HG03565 (cell line): ENCODE data around the gene DENND10.
"Not testable (repeated sequence)": the region's sequence is repeated elsewhere in the genome, so short reads cannot be mapped to it uniquely, and the experiment has no call there.

Experiments used
- ATAC-seq: cut with Tn5 transposase; IDR thresholded peaks from one replicate; pipeline ENCODE4 v1.9.1; 2021; ENCODE audit warnings: mild to moderate bottlenecking, moderate library complexity; ENCODE audit not compliant: unreplicated experiment

DENND10 gene

DNA sequence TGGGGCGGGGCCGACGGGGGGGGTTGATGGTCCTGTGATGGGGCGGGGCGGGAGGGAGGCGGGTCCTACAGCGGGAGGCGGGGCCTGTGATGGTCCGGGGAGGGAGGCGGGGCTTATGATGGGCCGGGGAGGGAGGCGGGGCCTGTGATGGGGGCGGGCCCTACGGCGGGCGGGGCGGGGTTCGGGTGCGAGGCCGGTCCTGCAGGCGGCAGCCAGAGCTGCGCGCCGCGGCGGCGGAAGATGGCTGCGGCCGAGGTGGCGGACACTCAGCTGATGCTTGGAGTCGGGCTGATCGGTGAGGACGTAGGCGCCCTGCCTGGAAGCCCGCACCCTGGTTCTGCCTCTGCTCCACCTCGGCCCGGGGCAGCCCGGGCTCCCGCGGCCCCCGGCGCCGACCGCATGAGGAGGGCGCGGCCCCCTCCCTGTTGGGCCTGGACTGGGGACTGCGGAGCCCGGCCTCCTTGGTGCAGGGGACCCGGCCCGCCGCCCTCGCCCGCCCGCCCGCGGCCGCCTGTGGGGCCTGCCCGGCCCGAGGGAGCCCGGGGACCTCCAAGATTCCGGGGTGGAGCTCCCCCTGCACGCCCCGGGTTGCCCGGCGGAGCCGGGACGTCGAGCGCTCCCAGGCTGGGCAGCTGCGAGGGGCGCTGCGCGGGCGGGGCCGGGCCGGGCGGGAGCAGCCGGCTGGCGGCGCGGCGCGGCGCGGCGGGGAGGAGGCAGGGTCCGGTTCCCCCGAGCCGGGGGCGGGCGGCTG is at the start of gene DENND10:
TSS of gene DENND10 (plus strand) at position 211 of the 751 bp plus-strand sequence. CDS start at position 241, 30 bp downstream.
- peak; percentile 66 for ATAC-seq

DNA sequence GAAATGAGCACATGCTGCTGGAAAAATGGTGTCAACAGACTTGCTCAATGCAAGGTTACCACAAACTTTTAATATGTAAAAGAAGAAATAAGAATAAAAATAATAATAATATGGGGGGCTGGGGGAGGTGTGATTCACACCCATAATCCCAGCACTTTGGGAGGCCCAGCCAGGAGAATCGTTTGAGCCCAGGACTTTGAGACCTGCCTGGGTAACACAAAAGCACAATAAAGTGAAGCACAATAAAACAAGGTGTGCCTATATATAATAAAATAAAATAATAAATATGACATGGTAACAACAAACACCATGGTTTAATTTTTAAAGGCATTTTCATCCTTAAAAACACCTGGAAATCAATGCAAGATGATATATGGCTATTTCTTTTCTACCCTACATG is 48.4 kb upstream of the DENND10 start:
- no peak for ATAC-seq

DNA sequence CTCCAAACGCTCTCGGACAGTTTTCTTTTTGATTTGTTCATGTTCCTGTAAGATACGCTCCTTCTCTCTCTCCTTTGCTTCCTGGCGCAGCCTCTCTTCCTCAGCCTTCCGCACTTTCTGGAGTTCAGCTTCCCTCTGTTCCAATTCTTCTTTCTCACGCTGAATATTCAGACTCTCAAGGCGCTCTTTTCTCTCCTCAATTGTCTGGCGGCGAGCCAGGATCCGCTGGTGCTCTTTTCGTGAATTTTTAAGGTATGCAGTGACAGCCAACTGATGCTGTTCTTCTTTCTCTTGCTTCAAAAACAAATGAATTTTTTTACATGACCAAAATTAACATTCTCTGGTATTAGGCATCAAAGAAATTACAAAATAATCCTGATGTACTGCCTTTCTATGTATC is 45.9 kb upstream of the DENND10 start:
- no peak for ATAC-seq

- ATAC-seq: no peak
Observed at GRCh38 chr10:119059557-119059956, 44.4 kb upstream of the DENND10 start.

DNA sequence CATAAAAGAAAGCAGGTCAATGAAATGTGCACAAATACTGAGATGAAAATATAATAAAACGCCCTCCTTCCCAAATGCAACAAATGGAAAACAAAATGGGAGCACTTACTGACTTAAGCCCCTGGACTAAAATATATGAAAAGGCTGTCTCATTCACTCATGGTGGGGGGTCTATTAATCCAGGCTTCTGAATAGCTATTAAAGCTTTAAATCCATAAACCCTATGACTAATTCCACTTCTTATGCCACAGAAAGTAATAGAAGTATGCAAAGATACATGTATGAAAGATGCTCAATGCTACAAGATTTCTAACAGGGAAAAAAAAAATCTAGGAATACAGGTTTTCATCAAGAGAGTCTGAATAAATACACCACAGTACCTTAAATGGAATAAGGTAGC is 43.8 kb upstream of the DENND10 start:
- ATAC-seq: no peak

DNA sequence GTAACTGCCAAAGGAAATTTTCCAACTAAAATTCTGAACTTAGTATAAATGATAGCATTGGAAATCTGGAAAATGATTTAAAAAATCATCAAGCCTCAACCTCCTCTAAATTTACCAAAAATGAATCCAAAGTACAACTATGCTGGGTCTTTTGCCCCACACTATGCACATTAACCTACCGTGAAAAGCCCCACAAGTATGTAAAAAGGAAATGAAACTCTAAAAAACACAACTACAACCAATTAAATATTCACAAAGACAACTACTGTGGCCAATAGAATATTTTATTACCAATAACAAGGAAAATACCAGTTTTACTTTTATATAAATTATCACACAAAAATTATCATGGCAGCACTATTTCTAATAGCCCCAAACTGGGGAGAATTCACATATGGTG is 42.6 kb upstream of the DENND10 start:
- no peak for ATAC-seq

GRCh38 chr10:119061926-119062325 is 42.0 kb upstream of the DENND10 start:
- ATAC-seq: no peak

- ATAC-seq: no peak
Observed at GRCh38 chr10:119070395-119071165, 33.3 kb upstream of the DENND10 start.

GRCh38 chr10:119073584-119073983 is 30.3 kb upstream of the DENND10 start:
- no peak for ATAC-seq

- no peak for ATAC-seq
Observed at GRCh38 chr10:119078422-119079179, 25.3 kb upstream of the DENND10 start.

- ATAC-seq: peak; percentile 33
Observed at GRCh38 chr10:119079599-119080520, 24.1 kb upstream of the DENND10 start.

DNA sequence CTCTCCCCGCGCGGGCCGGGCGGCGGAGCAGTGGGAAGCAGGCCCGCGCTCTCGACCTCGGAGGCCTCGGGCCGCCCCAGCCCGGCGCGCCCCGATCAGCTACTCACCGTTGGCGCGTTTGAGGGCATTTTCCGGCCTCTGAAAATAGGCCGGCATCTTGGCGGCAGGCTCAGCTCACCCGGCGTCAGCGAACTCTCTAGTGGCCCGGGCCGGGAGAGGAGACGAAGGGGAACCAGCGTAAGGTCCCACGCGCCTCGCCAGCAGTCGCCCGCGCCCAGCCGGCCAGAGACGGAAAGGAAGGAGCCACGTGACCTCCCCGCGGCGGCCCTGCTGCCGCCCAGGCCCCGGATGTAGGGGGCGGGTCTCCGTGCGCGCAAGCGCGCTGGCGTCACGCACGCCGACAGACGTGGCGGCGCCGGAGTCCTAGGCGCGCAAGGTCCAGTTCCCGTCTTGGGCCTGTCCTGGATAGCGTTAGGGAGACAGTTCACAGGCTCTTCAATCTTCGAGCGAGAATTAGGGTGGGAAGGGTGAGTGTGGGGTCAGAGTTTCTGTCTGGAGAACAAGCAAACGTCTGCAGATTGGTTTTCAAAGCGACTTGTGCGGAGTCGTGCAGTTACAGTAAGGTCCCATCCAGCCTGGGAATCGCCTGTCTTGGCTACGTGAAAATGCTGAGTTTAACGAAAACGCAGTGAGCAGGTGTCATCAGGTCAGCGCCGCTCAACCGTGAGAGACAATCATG is 23.2 kb upstream of the DENND10 start, which contains the start of gene EIF3A:
TSS of gene EIF3A (minus strand) at position 297 of the 739 bp plus-strand sequence. CDS start at position 156, 141 bp downstream.
- peak; percentile 79 for ATAC-seq

GRCh38 chr10:119084896-119085295 is 19.0 kb upstream of the DENND10 start:
- no peak for ATAC-seq

GRCh38 chr10:119087271-119087882 is 16.5 kb upstream of the DENND10 start:
- ATAC-seq: no peak

DNA sequence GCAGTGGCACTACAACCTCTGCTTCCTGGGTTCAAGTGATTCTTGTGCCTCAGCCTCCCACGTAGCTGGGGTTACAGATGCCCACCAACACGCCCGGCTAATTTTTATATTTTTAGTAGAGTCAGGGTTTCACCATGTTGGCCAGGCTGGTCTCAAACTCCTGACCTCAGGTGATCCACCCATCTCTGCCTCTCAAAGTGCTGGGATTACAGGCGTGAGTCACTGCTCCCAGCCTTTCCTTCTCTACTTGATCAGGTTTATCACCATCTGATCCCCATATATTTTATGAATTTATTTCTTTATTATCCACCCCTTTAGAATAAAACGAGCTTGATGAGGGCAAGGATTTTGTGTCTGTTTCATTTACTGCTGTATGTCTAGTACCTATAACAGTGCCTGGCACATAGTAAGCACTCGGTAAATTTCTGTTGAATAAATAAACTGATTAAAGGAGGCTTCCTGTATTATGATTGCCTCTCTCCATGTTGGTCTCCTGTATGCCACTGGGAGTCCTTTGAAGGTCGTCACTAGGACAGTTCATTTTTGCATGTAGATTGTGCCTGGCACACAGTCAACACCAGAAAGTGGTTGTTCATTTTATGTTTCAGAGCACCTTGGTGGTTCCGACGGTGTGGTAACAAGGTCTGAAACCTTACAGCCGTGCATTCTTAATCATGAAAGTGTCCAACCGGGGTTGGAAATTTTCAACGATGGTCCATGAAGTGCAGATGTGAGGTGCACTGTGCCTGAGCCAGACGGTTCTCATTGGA is 13.7 kb upstream of the DENND10 start:
- ATAC-seq: no peak

DNA sequence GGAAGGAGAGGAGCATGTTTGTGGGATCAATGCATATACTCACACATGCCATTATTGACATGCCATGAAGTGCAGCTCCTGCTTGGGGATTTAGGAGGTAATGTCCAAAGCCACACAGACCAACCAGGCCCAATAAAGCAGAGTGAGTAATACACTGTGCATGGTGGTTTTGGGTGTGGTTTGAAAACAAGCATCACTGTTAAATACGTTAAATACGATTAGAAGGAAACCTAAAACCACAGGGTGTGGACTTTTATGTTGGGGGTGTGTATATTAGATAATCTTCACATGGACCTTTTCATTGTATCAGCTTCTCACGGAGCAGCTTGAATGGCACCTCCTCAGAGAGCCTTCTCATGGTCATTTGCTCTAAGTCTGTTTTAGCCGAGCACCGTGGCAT is 12.9 kb upstream of the DENND10 start:
- ATAC-seq: no peak

- ATAC-seq: no peak
Observed at GRCh38 chr10:119095640-119096039, 8.3 kb upstream of the DENND10 start.

- ATAC-seq: not testable (repeated sequence)
Observed at GRCh38 chr10:119096641-119097415, 7.1 kb upstream of the DENND10 start.
